Caki2 (cell line): Measurements from ENCODE around the gene PINK1. TPM values are rescaled to one million over a fixed set of nuclear protein-coding genes. Genes with fewer than 3 reads are reported as not detected.

Experiments used
- DNase-seq: peaks from one replicate; pipeline ENCODE4 v3.0.0-alpha.2; 2015; ENCODE audit warnings: low read depth
- in situ Hi-C: cut with HindIII; loops from 2 replicates; pipeline ENCODE4 v1.10.0; 2016; ENCODE audit warnings: low sequenced_read_pairs, low pct_unique_long_range_greater_than_20kb, mixed read lengths
- total RNA-seq: library from RNA; depleted of rRNA; stranded (reverse); fragments of >200 nt; shearing (Covaris generic); gene quantifications from 2 replicates; pipeline ENCODE4 v1.2.3, GENCODE V29; 2014; ENCODE audit warnings: low replicate concordance; rRNA removed

The PINK1 gene
- 34.5 and 34.6 TPM in 2 replicates for total RNA-seq

- in situ Hi-C loops: no loop called here
- DNase-seq: peak; percentile 76
Measured at GRCh38 chr1:20633190-20634064, at the start of gene PINK1. Gene PINK1 (plus strand): TSS chr1:20633458. CDS start chr1:20633549, 91 bp downstream.

DNA sequence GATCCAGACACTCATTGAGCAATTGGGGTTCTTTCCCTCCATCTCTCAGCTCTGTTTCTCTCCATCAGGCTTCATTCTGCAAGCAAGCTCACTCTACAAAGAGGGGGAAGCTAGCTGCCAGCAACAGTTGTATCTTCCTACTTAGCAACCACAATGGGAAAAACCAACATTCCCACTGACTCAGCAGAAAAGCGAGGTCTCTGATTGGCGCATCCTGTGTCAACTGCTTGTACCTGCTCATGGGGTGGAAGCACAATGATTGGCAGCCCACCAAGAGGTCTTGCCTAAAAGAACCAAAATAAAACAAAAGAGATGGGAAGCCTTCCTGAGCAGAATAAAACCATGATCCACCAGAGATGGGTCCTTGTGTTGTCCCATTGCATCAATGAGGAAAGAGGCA is 48.4 kb upstream of the PINK1 start:
- in situ Hi-C loops: no loop called here
- DNase-seq: peak; percentile 75

DNA sequence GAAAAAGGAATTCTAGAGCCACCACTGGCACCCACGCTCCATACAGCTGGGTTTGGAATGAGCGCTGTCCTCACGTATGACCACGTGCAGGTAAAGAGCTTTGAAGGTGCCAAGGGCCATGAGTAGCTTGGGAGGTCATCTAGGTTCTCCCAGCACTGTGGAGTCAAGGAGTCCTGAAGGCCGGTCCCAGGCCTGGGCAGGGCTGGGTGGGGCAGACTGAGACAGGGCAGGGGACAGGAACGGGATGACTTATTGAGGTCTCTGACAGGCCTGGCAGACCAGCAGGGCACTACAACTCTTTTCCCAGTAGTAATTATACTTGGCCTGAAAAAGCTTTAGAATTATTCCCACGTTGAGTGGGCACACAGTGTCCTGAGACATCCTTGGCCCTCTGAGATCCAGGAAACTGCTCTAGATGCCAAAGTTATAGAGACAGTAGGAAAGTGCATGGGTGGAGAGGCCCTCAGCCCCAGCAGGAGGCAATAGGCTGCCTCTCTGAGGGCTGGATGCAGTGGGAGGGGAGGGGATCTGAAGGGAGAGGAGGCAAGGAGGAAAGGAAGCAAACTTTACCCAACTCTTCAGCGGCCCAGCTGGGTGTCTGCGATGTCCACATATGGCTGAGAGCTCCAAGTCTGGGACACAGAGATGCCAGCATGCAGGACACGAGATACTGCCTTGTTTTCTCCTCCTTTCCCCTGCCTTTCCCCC is 46.2 kb upstream of the PINK1 start:
- in situ Hi-C loops: no loop called here
- DNase-seq: no peak

DNA sequence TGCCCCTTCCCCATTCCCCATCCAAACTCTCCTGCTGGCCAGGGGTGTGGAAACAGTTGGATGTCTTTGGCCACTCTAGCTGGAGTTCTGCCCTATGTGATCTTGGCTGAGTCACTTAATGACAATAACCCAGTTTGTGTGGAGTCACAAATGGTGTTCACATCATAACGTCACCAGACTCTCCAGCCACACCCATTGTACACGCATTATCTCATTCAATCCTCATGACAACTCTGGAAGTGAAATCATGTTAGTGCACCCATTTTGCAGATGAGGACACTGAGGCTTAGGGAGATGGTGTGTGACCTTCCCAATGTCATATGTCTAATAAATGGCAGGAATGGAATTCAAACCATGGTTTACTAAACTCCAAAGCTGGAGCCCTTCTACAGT is 45.6 kb upstream of the PINK1 start:
- in situ Hi-C loops: no loop called here
- DNase-seq: no peak

GRCh38 chr1:20588634-20589225 is 44.5 kb upstream of the PINK1 start, which contains the start of gene CDA:
Gene CDA (plus strand): TSS chr1:20589097. CDS start chr1:20589130, 33 bp downstream.
- no peak for DNase-seq
- in situ Hi-C loops: no loop called here

DNA sequence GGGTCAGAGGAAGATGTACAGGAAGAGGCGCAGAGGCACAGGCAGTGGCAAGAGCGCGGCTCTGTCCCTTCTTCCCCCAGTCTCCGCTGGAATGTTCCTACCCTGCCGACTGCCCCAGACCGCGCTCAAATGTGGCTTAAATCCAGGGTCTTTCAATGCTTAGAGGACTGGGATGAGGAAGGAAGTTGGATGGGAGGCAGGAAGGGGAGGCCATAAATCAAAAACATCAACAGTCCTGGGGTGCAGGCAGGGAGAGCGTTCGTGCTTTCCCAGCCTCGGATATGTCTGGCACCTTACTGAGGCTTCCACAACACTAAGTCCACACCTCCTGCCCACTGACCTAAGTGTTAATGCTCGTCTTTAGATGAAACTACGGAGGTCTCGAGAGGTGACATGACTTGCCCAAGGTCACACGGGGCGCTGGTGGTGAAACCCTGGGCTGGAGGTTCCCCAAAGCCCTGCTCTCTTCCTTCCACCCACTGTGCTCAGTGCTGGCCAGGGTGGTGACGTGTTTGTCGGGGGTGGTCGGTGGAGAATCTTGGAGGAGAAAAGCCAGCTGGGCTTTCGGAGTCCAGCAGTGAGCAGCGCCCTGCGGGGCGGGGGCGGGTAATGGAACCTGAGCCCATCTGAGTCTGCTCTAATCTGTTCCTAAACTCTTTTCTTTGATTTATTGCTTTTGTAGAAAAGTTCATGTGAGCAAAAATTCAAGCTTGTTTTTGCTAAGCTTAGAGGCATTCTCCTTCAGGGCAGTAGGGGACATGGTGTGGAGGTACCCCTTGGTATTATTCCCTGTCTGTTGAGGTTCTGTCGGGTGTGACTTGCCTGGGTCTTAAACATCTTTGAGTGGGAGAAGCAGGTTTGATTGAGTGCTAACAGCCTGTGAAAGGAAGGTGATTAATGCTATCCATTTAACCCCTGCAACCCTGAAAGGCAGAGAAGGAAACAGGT is 43.7 kb upstream of the PINK1 start:
- no peak for DNase-seq
- in situ Hi-C loops: no loop called here

DNA sequence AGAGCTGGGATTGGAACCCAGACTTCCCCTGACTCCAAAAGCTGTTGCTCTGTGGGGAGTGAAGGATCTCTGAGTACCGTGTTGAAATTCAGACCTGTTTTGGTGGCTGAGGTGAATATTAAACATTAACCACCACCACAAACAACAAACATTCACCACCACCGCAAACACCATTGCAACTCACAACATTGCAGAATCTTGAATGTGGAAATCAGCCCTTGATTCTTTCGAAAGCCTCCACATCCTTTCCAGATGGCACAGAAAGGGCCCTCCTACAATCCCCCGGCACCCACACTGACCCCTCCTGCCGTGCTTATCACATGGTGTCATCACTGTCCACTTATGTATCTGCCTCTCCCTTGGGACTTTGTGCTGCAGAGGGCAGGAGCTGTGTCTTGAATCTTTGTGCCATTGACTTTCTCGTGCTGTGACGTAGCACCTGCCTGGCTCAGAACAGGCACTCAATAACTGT is 42.9 kb upstream of the PINK1 start:
- DNase-seq: no peak
- in situ Hi-C loops: no loop called here

- no peak for DNase-seq
- in situ Hi-C loops: no loop called here
Measured at GRCh38 chr1:20593756-20594155, 39.5 kb upstream of the PINK1 start.

DNA sequence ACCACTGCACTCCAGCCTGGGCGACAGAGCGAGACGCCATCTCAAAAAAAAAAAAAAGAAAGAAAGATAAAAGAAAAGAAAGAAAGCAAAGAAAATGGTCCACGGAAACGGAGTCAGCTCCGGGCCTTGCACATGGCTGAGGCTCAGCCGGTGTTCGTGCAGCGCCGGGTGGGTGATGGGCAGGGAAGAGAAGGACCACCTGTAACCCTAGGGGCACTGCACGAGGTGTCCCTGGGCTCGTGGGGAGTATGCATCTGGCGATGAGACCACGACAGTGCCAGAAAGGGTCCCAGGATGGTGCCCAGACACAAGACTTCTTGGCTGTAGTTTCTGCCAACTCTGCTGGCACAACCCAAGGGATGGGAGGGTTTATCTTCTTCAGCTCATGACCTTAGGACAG is 38.5 kb upstream of the PINK1 start:
- in situ Hi-C loops: no loop called here

DNA sequence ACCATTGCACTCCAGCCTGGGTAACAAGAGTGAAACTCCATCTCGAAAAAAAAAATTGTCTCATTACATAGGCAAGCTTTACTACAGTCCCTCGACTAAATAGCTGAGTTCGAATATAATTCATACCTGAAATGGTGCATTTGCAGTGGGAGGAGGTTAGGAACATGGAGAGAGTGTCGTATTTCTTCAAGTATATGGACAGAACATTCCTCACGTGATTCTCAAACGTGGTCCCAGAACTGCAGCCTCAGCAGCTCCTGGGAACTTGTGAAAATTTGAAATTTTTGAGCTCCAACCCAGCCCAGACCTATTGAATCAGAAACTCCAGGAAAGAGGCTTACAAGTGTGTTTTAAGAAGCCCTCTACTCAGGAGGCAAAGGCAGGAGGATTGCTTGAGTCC is 37.2 kb upstream of the PINK1 start:
- in situ Hi-C loops: no loop called here
- no peak for DNase-seq

More for the DNA sequence above, 38.5 kb upstream of the PINK1 start:
- DNase-seq: no peak

- in situ Hi-C loops: no loop called here
- no peak for DNase-seq
Measured at GRCh38 chr1:20597650-20598049, 35.6 kb upstream of the PINK1 start.

- DNase-seq: no peak
- in situ Hi-C loops: no loop called here
Measured at GRCh38 chr1:20600156-20600555, 33.1 kb upstream of the PINK1 start.

DNA sequence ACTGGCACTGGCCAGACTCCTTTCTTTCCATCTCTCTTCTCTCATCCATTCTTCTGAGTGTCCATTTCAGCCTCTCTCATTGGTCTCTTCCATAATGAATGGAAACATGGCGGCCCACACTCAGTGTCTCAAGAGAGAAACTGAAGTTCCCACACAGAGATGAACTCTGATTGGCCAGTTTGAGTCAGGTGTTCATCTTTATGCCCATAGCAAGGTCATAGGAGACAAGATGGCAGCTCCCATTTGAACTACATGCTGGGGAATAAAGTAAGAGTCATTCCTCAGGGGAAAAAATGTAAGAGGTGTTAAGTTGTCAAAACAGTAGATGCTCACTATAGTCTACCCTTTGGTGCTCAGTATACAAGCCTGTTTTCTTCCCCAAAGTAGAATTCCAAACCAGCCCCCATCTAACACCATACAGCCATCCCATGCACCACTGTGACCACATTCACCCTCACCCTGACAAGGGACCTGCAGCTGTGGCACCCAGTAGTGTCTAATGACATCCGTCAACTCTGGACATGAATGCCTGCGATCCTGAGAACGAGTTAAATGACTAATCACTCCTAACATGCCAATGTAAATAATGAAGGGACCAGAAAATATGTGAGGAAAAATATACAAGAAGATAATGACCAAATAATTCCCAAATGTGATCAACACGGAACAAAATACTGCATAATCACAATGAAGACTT is 32.0 kb upstream of the PINK1 start:
- peak; percentile 65 for DNase-seq
- in situ Hi-C loops: no loop called here

- in situ Hi-C loops: no loop called here
- DNase-seq: no peak
Measured at GRCh38 chr1:20602851-20603450, 30.3 kb upstream of the PINK1 start.

GRCh38 chr1:20603504-20604464 is 29.5 kb upstream of the PINK1 start:
- DNase-seq: no peak

DNA sequence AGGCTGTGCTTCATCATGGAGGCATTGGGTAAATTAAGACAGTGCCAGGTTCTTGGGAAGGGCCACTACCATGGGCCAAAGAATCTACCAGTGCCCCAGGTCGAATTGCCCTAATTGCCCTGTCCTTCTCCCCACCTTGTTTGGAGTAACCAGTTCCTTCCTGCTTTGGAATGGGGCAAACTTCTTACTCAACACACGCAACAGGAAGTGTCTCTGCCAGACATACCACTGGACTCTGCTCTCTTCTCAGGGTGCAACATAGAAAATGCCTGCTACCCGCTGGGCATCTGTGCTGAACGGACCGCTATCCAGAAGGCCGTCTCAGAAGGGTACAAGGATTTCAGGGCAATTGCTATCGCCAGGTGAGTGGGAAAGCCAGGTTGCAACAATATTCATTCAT is 28.6 kb upstream of the PINK1 start:
- no peak for DNase-seq
- in situ Hi-C loops: no loop called here

More at GRCh38 chr1:20603504-20604464, 29.5 kb upstream of the PINK1 start:
- in situ Hi-C loops: no loop called here
